Regular cardiac myocyte (primary cell): Measurements from ENCODE around the gene LGALS1. TPM values are rescaled to one million over a fixed set of nuclear protein-coding genes. Genes with fewer than 3 reads are reported as not detected.

ENCODE experiments used
- total RNA-seq: library from RNA; depleted of rRNA; stranded (reverse); fragments of >200 nt; gene quantifications from 2 replicates; pipeline ENCODE4 v1.2.3, GENCODE V29; 2014

LGALS1 gene
- total RNA-seq, result 4,598 and 6,022 TPM in 2 replicates

GRCh38 chr22:37674951-37675929 lies at the start of gene LGALS1:
Gene LGALS1 (plus strand): TSS chr22:37675636. CDS start chr22:37675703, 67 bp downstream.

GRCh38 chr22:37639070-37639760 lies 36.2 kb upstream of the LGALS1 start, which contains the start of gene SH3BP1:
Gene SH3BP1 (plus strand): TSS chr22:37639669. CDS start chr22:37639788, 119 bp downstream.

GRCh38 chr22:37658133-37659065 lies 17.0 kb upstream of the LGALS1 start, which contains the start of gene PDXP:
Gene PDXP (plus strand): TSS chr22:37658723. CDS start chr22:37658783, 60 bp downstream.

GRCh38 chr22:37686002-37686982 lies 10.9 kb downstream of the LGALS1 start, which contains the start of gene NOL12:
Gene NOL12 (plus strand): TSS chr22:37686343. CDS start chr22:37686393, 50 bp downstream.

GRCh38 chr22:37696657-37697537 lies 21.5 kb downstream of the LGALS1 start, which contains the start of gene TRIOBP:
Gene TRIOBP (plus strand): TSS chr22:37697048. CDS start chr22:37701366, 4,318 bp downstream.

Other genes starting within 250 kb of the LGALS1 start
- under 0.01 TPM in 1 of 2 replicates, not detected in the other for gene ELFN2, start 248.2 kb upstream of the LGALS1 start, total RNA-seq
- 0.28 and 0.58 TPM in 2 replicates for gene MFNG, start 189.3 kb upstream of the LGALS1 start, total RNA-seq
- 2.8 and 3.6 TPM in 2 replicates for gene CARD10, start 156.2 kb upstream of the LGALS1 start, total RNA-seq
- gene CDC42EP1, start 115.2 kb upstream of the LGALS1 start, total RNA-seq, result 9.6 and 9.8 TPM in 2 replicates
- gene LGALS2, start 95.5 kb upstream of the LGALS1 start, total RNA-seq, result not detected in 2 replicates
- 38.6 and 46.0 TPM in 2 replicates for gene GGA1, start 66.8 kb upstream of the LGALS1 start, total RNA-seq
- gene SH3BP1, start 36.0 kb upstream of the LGALS1 start, total RNA-seq, result 7.9 and 11.3 TPM in 2 replicates
- 14.4 and 21.7 TPM in 2 replicates for gene PDXP, start 16.9 kb upstream of the LGALS1 start, total RNA-seq
- gene NOL12, start 10.7 kb downstream of the LGALS1 start, total RNA-seq, result 8.7 and 33.9 TPM in 2 replicates
- 114 and 155 TPM in 2 replicates for gene TRIOBP, start 21.4 kb downstream of the LGALS1 start, total RNA-seq
- 24.5 and 37.6 TPM in 2 replicates for gene GCAT, start 132.3 kb downstream of the LGALS1 start, total RNA-seq
- not detected in 2 replicates for gene GALR3, start 147.7 kb downstream of the LGALS1 start, total RNA-seq
- 29.3 and 44.7 TPM in 2 replicates for gene ANKRD54, start 168.7 kb downstream of the LGALS1 start, total RNA-seq
- 294 and 332 TPM in 2 replicates for gene EIF3L, start 173.8 kb downstream of the LGALS1 start, total RNA-seq
- 18.6 and 30.7 TPM in 2 replicates for gene MICALL1, start 230.7 kb downstream of the LGALS1 start, total RNA-seq